NCI-H2171 treated with DMSO at 0.1 percent for 48 hours (cell line): ENCODE measurements around the gene RPUSD1.

ENCODE experiments used
- DNase-seq: peaks from one replicate; lab custom pipeline; 2025; lab: John Stamatoyannopoulos, UW

Gene RPUSD1

DNA sequence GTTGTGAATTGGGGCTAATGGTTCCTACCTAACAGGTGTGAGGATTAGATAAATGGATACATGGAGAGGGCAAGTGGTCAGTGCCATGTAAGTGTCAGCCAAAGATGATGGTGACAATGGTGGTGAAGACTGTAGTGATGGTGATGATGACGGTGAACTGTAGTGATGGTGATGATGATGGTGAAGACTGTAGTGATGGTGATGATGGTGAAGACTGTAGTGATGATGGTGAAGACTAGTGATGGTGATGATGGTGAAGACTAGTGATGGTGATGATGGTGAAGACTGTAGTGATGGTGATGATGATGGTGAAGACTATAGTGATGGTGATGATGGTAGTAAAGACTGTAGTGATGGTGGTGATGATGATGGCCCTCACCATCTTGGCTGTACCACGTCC lies 30.4 kb upstream of the RPUSD1 start:
- no peak for DNase-seq

DNA sequence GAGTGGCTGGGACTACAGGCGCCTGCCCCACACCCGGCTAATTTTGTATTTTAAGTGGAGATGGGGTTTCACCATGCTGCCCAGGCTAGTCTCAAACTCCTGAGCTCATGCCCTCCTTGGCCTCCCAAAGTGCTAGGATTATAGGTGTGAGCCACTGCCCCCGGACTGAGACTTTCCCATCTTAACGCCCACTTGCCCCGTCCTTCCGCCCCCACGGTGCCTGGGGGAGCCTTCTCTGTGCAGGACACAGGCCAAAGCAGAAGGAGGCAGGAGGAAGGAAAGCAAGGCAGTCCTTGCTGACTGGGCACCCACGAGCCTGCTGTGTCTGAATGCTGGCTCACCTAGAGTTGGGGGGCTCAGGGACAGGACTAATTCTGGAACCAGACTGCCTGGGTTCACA lies 30.0 kb upstream of the RPUSD1 start:
- DNase-seq = no peak

DNA sequence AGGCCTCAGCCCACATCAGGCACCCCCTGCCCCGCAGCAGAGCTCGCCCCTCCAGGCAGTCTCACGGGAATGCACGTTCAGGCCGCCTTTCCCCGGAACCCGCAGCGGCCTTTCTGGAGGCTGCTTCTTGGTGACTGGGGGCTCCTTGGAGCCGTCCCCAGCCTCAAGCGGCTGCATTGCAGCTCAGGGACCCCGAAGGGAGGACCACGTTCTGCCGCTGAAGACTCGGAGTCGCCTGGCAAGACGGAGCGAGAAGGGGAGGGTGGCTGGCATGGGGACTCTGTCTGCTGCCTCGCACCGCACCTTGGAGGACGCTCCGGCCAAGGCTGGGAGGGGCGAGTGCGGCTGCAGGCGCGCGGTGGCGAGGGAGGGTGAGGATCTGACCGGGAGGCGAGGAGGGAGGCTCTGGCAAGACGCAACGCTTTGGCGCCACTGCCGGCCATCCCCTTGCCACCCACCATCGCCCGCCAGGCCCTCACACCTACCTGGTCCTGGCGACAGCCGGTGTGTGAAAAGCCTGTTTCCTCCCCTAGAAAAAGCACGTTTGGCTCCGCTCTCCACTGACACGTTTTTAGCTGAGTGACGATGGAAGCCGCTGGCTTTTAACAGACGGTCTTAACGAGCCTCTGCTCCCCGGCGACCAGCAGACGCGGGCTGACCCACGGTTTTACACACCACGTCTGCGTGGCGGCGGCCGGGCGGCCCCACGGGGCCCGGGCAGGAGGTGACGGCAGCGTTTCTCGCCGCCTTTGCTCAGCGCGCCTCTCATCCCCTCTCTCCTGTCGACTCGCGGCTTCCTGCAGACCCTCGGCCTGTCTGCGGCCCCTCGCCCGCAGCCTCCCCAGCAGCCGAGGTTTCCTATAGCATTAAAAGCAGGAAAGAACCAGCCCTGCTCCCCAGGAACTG lies 29.1 kb upstream of the RPUSD1 start:
- no peak for DNase-seq

DNA sequence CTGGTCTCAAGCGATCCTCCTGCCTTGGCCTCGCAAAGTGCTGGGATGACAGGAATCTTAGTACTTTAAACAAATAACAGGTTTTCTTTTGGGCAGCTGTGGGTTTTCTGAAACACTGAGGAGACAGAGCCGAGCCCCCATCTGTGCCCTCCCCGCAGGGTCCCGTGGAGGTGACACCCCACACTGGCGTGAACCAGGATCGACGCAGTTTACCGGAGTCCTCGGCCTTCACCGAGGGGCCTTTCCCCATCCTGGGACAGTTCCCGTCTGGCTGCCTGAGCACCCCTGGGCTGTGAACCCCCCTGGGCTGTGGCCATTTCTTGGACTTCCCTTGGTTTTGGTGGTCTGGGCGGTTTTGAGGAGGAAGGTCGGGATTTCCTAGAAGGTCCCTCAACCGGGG lies 27.7 kb upstream of the RPUSD1 start:
- DNase-seq = no peak

DNA sequence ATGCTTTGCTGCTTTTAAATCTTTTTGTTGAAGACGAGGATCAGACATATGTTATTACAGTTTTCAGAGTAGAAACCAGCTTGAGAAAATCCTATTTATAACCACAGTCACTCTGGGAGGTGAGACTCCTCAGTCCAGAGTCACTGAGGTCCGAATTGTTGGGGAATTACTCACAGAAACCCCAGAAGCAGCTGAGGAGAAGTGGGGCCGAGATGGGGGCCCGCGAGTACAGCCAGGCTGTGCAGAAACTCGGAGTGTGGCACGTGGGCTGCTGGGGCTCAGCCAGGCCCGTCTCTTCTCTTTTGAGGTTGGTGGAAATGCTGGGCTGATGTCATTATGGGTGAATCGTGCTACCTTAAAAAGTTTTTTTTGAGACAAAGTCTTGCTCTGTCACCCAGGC lies 26.8 kb upstream of the RPUSD1 start:
- DNase-seq = no peak

DNA sequence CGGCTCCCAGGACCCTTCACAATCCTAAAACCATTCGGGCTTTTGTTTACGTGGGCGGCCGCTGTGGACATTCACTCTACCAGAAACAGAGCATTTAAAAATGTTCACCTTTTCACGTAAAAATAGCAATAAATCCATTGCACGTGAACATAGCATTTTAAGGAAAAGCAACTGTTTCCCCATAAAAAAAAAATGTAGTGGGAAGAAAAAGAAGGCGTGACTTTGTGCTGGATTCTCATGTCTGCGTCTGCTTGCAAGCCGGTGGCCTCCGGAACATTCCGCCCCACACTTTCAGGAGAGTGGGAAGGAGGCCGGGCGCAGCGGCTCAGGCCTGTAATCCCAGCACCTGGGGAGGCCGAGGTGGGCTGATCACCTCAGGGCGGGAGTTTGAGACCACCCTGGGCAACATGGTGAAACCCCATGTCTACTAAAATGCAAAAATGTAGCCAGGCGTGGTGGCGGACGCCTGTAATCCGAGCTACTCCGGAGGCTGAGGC lies 25.8 kb upstream of the RPUSD1 start:
- DNase-seq = no peak

DNA sequence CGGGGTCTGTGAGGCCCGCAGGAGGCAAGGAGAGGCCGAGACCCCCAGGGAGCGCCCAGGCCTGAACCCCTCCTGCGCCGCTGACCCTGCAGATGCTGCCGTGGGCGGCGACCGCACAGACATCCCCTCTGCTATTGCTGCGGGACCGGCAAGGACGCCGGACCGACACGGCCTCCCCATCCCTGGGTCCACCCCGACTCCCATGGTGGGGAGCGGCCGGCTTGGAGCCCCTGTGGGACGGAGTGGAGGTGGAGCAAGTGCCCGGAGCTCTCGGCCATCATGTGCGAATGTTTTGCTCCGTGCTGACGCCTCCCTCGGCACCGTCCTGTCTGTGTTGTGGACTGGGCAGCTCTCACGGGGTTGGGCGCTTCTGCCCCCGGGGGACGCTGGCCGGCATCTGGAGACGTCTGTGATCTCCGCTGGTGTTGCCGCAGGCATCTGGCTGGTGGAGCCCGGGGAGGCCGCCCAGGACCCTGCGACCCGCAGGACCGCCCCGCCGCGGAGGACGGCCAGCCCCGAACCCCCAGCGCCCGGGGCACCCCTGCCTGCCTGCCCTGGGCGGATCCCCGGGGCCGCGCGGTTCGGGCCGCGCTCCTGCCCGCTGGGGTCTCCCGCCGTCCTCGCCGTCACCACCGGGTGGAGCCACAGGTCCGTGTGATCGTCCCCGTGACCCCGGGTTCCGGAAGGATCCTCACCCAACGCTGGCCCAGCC lies 25.2 kb upstream of the RPUSD1 start:
- no peak for DNase-seq

DNA sequence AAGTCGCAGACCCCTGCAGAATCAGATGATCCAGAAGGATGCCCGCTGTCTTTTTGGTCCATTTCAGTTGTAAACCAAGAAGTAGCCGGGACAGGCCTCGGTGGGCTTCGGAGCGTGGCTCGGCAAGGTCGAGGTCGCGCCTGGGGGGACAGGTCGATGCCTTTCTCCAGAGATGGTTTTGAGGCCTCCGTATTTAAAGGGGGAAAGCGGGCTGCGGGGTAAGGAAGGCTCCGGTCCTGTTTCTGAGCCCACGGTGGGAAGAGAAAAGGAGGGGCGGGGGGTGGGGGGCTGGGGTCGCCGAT lies 19.9 kb upstream of the RPUSD1 start:
- DNase-seq = no peak

DNA sequence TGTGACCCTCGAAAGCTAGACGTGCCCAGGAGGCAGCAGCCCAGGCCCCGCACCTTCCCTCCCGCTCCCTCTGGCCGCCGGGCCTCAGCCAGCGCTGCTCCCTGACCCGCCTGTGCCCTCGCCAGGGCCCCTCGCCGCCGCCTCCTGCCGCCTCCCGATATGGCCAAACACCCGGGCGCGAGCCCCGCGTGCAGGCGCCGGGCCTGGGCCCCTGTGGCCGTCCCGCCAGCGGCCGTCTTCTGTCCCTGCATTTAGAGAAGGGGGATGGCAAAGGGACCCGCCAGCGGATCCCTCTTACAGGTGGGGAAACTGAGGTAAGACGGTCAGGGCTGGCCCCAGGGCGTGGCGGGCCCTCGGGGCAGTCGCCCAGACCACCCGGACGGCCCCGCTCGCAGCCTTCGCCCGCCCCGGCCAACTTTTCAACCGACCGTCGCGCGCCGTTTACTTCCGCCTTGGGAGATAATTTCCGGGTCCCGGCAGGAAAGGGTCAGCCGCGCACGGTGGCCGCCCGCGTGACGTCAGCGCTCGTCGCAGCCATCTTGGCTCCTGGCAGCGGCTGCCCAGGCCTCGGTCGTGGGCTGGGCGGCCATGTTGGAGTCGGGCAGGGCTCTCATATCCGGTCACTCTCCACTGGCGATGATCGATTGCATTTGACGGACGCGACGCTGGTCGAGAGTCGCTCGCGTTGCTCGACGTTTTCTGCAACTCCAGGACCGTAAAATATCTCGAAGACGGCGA lies 19.3 kb upstream of the RPUSD1 start:
- DNase-seq = peak; percentile 65

DNA sequence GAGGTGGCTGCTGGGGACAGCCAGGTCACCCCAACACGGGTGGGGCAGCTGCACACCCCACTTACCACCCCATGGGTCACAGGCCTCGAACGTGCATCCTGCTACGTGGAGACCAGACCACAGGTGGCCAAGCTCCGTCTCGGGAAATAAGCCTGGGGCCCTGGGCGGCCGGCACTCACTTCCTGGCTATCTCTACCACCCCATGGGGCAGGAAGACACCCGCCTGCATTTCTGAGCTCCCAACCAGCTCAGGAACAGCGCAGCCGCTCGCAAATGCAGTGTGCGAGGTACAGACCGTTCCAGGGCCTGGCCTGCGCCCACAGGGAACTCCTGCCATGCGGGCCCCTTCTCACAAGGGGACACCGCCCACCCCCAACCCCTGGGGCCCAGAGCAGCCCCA lies 17.3 kb upstream of the RPUSD1 start:
- DNase-seq = no peak

DNA sequence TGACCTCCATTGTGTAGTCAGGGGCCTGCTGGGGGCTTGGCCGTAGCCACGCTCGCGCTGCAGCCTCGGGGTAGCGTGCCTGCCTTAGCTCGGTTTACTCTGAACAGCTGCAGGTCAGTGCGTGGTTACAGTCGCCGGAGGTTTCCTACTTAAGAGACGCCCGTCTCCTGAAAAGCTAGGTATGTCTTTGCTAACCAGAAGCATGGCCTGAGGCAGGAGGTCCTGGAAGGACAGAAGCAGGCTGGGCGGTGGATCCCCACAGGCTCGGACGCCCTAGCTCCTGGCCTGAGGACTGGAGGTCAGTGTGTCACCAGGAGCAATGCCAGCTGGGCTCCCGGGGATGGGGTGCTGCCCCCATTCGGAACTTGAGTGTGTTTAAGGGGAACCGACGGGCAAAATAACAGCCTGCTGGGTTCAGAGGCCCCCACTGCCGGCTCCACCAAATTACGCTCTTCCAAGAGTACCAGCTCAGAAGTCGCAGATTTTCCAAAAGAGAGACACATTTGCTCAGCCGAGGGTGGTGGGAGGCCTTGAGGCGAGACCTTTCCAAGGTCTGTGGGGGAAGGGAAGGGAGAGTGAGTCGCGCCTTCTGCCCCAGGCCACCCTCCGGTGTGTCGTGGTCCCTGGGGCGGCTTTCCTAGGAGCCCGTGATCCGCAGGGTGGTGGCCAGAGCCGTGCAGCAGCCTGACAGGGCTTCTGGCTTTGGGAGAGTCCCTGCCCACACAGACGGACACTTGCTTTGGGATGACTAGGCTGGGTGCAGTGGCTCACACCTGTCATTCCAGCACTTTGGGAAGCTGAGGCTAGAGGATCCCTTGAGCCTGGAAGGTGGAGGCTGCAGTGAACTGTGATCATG lies 16.2 kb upstream of the RPUSD1 start:
- DNase-seq = no peak

DNA sequence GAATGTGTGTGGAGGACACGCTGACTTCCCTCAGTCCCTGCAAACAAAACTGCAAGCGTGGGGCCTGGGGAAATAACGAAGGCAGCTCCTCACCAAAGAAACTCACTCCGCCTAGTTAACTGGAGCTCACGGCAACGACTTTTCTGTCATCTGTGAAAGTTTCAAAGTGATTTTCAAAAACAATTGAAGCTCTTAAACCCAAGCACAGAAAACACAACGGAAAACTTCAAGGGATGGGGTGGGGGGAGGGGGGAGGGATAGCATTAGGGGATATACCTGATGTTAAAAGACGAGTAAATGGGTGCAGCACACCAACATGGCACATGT lies 15.5 kb upstream of the RPUSD1 start:
- DNase-seq = no peak

DNA sequence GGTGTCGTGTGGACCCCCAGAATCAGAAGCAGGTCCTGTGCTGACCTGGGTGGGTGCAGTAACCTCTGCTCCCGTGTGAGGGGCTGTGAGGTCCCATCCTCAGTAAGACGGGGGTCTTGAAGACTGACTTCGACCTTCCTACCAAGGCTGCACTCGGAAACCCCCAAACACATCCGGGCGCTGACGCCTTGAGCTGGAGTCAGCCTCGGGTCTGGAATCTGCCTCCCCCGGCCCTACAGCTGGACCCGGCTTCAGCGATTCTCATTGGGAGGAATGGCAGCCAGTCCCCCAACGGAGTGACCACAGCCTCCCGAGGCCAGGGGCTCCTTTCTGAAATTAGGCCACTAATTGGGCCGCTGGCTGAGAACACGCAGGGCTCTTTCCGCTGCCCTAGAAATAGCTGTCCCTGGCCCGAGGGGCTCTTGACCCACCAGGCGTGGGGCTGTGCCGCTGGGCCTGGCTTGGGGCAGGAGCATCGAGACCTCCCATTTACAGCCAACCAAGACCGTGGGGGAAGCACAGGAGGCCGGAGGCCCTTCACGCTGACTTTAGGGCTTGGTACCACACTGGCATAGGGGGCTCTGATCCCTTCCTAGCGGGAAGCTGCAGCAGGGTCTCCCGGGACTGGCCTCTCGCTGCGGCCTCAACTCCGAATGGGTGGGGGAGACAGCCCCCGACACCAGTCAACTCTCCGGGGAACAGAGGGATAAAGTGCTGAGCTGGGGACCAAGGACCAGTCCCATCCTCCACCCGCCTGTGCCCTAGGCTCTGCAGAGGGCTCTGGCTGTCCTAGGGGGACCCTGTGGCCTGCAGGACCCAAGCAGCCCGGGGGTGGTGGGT lies 15.0 kb upstream of the RPUSD1 start:
- DNase-seq = no peak

DNA sequence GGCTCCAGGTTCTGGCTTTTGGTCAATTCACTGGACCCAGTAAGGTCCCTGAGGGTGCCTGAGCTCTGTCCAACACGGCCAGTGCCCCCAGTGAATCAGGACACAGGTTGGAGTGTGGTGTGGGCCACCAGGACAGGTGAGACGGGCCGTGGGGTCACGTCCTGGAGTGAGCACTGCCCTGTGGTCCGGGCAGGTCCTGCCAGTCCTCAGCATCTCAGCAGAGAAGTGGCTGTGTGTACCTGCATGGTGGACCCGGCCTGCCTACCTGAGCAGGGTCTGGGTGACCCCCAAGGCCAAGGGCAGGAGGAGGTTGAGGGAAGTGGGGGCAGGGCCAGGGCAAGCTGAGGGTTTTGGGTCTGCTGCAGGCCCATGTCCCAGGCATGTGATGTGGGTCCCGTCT lies 14.3 kb upstream of the RPUSD1 start:
- no peak for DNase-seq

DNA sequence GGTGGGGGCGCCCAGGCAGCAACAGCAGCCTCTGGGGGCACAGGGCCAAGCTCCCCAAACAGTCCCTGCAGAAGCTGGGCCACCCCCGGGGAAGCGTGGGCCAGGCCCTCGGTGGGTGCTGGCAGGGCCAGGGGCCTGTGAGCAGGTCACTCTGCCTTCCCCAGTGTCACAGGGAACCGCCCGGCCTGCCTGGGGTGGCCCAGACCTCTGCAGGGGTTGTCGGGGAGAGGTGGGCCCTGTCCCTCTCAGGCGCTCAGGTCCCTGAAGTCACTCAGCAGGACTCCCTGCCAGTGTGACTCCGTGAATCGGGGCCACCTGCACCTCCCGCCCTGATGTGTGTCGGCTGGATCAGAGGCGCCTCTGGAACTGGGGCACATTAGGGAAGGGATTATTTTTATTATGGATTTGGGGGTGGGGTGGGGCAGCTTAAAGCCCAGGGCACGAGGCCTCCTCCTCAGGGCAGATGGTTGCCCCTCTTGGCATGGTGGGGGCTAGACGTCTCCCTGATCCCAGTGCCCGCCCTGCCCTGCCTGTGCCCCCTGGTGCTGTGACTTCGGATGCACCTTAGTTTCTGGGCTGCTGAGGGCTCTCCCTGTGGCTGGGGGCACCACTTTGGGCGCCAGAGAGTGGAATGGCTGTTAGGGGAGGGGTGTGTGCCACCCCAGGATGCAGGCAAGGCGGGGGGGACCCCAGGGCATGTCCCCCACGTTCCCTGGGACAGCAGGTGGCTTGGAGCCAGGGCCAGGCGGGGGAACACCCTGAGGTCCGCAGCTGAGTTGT lies 13.6 kb upstream of the RPUSD1 start:
- DNase-seq = no peak

DNA sequence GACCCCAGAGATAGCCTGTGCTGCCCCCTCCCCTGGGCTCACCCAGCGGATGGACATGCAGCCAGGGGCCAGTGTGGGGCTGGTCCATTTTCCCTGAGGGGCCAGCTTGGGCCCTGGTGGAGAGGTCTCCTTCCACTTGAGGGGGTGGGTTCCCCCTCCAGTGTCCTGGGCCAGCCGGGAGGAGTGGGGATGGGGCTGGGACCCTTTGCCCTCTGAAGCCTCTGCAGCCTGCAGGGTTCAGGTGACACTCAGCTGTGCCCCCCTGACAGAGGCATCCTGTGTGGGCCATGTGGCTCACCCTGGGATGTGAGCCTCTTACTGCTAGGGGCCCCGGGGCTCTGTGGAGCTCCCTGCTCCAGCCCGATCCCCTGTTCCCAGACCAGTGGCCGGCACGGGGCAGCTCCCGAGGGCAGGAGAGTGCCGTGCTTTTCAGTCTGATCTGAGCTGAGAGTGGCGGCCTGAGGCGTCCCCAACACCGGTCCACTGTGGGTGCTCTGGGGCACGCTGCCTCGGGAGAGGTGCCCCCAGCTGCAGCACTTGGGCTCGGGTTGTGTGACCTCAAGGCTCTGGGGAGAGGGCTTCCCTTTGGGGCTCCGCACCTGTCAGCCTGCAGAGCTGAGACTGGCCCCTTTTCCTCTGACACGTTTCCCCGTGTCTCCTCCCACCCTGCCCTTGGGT lies 12.8 kb upstream of the RPUSD1 start:
- DNase-seq = no peak

DNA sequence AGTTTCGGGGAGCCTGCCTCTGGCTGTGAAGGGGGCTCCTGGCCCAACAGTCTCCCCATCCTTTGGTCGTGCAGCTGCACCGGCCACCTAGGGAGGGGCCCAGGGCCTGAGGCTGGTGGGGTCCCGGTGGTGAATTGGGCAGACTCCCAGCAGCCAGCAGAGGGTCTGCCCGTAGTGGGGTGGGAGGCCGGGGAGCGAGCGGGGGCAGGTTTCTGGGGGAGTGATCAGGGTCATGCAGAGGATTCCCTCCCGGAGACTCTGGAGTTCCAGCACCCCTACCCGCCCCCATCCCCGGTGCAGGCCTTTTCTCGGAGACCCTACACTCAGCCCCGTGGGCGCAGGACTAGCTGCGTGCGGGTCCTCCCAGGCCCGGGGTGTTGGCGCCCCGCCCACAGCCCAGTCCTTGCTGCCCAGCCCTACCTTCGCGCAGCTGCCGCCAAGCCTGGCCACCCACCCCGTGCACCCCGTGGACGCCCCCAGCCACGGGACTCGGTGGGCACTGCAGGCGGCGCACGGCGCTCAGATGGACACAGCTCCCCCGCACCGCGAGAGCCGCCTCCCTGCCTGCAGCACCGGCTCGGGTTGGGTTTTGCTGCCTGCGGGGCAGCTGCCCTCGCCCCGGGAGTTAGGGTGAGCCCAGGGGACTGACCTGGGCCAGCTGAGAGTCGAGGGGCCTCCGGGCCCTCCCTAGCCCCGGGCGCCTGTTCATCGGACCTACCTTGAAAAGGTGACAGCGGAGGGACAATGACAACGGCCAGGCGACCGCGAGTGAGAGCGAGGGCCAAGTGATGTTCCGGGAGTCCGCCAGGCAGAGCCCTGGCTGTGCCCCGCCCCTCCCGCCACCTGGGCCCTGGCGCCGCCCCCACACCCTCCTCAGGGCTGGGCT lies 12.0 kb upstream of the RPUSD1 start, which contains the start of gene GNG13:
GNG13 (minus strand) TSS at position 787 of the 886 bp plus-strand sequence. CDS start 1,657 bp downstream, outside the sequence.
- no peak for DNase-seq

DNA sequence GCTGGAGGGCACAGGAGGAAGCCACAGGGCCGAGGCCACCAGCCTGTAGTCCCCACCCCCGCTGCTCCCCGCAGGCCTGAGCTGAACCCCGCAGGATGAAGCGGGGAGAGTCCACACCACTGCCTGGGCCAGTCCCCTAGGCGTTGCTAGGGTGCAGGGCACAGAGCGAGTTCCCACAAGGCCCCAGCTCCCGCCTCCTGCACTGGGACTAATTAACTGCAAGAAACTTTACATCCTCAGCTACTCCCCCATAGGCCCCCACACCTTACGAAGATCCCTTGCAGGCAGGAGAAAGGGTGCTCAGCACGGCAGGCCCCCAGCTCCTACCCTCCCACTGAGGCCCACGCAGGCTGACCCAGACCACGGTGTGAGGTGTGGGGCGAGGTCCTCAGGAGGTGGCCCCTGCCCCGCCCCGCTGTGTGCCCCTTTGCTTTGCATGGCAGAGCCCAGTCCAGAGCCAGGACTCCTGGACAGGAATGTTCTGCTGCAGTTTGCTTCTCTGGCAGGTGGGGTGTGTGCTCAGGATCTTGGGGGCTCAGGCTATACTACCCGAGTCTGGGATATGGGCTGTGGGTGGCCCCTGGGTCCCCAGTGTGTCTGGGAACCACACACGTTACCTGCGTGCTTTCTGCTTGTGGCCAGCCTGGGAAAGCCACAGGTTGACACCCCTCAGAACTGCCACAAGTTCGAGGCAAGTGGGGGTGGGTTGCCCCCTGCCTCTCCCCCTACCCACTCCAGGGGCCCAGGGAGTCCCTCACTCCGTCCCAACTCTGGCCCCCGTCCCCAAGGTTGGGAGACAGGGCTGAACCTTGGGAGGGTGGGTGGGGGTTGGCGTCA lies 11.1 kb upstream of the RPUSD1 start:
- DNase-seq = no peak
